Mammary microvascular endothelial cell (primary cell): ENCODE results near the gene SNX32. TPM values are rescaled to one million over a fixed set of nuclear protein-coding genes. Genes with fewer than 3 reads are reported as not detected.

Source experiments
- total RNA-seq: library from RNA; depleted of rRNA; stranded (reverse); fragments of >200 nt; gene quantifications from 2 replicates; pipeline ENCODE4 v1.2.3, GENCODE V29; 2015

Gene SNX32
- not detected in 2 replicates for total RNA-seq

DNA sequence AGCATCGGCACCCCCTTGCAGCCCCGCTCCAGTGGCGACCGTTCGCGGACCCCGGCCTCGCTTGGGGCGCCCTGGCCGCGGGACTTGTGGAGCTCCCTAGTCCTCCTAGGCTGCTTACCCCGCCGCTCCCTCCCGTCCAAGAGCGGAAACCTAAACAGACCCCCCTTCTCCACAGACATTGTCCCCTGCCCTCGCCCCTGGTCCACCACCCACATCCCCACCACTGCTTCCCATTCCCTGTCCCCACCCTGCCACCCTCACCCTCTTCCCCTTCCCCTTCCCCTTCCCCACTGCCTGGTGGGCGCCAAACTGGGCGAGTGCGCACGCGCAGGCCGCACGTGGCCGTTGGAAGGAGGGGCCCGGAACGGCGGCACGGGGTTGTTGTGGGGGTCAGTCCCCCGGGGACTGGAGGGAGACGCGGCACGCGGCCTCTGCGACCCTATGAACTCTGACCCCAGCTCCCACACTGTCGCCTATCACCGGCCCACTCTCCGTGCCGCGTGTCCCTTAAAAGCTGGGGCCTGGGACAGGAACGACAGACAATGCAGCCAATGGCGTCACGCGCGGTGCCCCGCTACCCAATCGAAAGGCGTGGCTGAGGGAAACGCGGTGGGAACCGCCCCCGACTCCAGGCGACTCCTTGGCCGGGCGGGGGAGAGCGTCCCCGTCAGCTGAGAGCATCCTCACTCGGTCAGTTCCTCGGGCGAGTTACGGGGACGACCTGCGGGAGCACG lies at the start of gene SNX32:
SNX32 (plus strand) TSS at position 667 of the 734 bp plus-strand sequence. CDS start 103 bp downstream, outside the sequence.

DNA sequence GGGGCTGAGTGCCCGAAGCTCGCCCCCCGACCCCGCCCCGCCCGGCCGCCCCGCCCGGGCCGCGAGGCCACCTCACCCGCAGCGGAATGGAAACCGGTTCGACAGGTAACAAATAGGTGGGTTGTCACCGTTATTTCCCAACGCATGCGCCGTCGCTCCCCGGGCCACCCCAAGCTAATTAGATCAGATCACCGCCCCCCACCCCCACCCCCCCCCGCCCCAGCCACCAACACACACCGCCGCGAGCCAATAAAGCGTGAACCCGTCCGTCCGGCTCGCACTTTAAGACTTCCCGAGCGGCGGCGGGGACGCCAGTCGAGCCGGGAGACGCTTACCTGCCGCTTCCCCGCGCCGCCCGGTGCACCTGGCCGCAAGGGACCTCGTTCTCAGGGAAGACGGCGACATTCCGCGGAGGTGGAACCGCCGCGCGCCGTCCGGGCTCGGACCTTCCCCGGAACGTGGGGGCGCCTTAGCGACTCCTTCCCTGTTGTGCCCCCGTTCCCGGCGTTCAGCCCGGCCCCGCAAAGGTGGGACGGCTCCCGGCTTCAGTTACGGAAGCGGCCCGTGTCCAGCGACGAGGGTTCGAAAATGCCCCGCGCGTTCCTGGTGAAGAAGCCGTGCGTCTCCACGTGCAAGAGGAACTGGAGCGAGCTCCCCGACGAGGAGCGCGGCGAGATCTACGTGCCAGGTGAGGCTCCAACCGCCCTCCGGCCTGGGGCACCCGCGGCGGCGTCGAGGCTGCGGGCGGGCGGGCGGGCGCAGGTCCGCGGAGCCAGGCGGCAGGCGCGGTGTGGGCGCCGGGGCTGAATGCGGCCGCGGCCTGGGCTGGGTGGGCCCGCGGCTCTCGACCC lies 46.8 kb upstream of the SNX32 start, which contains the start of gene OVOL1:
OVOL1 (plus strand) TSS at position 278 of the 851 bp plus-strand sequence; CDS start at position 589, 311 bp downstream.

DNA sequence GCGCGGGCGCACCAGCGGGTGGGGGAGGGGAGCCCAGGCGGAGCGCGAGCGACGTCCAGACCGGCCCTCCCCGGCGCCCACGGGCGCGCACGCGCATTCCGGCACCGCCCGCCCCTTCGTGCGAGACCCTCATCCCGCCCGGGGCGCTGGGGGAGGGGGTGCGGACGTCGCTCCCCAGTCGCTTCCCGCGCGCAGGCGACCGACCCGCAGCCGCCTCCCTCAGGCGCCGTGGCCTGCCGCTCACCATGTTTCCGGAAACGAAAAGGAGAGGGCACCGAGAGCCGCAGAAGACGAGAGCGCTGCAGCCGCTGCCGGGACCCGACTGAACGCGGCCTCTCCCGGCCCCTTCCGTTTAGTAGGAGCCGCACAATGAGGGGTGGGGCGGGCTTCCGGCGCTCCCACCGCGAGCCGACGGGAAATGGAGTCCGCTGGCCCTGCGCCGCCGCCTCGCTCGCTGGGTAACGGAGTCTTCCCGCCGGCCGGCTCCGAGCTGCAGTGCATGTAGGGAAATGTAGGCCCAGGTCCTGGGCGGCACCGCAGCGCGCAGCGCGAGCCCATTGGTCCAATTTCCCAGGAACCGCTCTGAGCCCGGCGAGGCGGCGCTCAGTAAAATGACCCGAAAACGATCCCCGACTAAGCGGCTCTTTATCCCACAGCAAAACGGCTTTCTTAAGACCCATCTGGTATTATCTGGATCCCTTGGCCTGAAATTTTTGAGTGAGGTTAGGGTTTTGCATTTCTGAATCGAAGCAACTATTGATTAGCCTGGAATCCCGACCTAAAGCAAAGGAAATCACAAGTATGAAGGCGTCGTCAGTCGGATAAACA lies 24.3 kb downstream of the SNX32 start, which contains the start of gene CFL1:
CFL1 (minus strand) TSS at position 328 of the 828 bp plus-strand sequence; CDS start at position 247, 81 bp downstream.

DNA sequence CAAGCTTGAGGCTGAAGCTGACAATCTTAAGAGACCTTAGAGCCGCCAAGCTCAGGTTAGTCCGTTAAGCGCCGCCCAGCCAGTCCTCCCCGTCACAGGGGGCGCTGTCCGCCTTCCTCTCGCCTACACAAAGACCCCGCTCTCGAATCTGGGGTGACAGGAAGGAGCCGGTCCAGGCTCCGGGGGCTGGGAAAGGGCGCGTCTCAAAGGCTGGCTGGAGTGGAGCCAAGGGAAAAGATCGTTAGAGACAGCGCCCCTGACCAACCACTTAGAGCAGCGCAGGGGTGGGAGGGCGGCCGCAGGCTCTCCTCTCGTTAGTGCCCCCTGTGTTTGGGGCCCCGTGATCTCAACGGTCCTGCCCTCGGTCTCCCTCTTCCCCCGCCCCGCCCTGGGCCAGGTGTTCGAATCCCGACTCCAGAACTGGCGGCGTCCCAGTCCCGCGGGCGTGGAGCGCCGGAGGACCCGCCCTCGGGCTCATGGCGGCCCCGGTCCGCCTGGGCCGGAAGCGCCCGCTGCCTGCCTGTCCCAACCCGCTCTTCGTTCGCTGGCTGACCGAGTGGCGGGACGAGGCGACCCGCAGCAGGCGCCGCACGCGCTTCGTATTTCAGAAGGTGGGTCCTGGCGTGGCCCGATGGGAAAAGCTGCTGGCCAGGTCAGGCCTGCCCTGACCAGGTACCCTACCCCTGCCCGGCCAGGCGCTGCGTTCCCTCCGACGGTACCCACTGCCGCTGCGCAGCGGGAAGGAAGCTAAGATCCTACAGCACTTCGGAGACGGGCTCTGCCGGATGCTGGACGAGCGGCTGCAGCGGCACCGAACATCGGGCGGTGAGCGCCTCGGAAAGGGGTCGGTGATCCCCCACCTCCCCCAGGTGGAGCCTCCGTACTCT lies 26.8 kb downstream of the SNX32 start, which contains the start of gene MUS81:
MUS81 (plus strand) TSS at position 156 of the 887 bp plus-strand sequence; CDS start at position 477, 321 bp downstream.

DNA sequence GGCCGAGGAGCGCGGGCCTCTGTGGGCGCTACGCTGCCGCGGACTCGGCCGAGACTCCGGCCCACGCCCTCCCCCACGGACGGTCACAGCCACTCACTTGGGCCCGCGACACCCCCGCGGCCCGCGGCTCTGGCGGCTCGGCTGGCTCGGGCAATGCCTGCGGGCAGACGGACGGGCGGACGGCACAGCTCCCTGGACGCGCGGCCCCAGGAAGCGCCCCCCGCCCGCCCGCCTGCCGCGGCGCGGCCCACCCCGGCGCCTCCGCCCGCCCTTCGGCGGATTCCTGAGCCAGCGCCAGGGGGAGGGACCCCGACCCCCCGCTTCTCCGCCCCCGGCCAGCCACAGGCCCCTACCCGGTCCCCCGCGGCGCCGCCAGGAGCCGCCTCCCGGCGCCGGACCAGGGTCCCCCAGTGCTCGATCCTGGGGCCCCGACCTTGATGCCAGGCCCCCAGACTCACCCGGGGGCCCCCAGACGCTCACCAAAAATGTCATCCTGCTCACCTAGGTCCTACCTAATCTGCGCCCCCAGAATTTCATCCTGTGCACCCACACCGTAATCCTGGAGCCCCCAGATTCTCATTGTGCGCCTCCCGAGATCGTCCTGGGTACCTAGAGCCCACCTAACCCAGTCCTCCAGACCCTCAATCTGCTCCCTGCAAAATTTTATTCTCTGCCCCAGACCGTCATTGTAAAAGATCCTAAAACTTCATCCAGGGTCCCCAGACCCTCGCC lies 39.0 kb downstream of the SNX32 start, which contains the start of gene EFEMP2:
EFEMP2 (minus strand) TSS at position 215 of the 732 bp plus-strand sequence. CDS start 446 bp downstream, outside the sequence.

DNA sequence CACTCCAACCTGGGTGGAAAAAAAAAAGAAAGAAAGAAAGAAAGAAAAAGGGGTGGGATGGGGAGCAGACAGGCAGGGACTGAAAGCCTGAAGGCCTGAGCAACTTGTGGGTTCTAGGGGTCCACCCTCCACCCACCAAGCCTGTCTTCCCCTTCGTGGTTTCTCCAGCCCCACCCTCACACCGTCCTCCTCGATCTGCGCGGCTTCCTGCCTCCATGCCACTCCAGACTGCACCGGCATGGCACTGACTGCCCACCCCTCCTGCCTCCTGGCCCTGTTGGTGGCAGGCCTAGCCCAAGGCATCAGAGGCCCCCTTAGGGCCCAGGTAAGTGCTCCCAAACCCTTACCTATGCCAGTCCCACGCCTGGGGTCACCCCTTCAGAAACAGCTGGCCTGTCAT lies 45.9 kb downstream of the SNX32 start, which contains the start of gene CTSW:
CTSW (plus strand) TSS at position 221 of the 400 bp plus-strand sequence; CDS start at position 239, 18 bp downstream.

DNA sequence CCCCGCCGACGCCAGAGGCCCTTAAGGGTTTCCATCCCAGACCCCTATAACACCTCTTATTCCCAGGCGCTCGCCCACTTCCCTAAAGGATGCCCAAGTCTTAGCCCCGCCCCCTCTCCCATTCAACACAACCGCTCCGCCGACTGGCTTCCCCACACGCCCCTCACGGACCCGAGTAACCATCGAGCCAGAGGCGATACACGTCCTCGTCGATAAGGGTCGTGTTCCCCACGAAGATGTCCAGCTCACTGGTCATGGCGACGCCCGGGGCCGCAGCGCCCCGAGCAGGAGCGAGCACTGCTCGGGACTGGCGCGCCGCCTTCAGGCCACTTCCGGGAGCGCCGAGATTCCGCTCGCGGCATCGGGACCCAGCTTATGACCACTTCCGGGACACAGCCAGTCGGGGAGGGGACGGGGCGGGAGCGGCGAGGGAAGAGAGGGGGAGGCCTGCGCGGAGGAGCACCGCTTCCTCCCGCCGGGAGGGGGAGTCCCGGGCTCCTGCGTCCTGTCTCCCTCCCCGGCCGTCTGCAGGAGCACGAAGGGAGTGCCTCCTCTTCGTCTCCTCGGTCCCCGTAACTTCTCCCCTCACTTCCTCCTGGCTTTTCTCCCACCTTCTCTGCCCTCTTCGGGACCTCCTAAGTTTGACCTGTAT lies 54.5 kb downstream of the SNX32 start, which contains the start of gene FIBP:
FIBP (minus strand) TSS at position 309 of the 652 bp plus-strand sequence; CDS start at position 256, 53 bp downstream.

DNA sequence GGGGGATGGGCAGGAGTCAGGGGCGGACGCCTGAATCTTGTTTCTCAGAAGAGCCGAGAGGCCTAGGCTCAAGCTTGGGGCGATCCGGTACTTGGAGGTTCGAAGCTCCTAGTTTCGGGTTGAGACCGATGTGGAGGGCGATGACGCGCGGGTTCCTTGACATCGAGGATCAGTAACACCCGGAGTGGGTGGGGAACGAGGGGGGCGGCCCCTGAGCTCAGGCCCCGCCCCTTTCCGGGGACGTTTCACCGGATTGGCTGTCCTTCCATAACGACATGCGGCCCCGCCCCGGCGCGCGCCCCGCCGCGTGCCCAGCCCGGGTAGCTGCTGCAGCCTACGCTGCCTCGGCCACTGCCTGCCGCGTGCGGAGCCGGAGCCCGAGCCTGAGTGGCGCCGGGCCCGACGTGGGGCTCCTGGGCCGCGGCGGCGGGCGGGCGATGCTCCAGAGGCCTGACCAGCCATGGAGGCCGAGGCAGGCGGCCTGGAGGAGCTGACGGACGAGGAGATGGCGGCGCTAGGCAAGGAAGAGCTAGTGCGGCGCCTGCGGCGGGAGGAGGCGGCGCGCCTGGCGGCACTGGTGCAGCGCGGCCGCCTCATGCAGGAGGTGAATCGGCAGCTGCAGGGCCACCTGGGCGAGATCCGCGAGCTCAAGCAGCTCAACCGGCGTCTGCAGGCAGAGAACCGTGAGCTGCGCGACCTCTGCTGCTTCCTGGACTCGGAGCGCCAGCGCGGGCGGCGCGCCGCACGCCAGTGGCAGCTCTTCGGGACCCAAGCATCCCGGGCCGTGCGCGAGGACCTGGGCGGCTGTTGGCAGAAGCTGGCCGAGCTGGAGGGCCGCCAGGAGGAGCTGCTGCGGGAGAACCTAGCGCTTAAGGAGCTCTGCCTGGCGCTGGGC lies 56.8 kb downstream of the SNX32 start, which contains the start of gene CCDC85B:
CCDC85B (plus strand) TSS at position 350 of the 895 bp plus-strand sequence; CDS start at position 461, 111 bp downstream.

DNA sequence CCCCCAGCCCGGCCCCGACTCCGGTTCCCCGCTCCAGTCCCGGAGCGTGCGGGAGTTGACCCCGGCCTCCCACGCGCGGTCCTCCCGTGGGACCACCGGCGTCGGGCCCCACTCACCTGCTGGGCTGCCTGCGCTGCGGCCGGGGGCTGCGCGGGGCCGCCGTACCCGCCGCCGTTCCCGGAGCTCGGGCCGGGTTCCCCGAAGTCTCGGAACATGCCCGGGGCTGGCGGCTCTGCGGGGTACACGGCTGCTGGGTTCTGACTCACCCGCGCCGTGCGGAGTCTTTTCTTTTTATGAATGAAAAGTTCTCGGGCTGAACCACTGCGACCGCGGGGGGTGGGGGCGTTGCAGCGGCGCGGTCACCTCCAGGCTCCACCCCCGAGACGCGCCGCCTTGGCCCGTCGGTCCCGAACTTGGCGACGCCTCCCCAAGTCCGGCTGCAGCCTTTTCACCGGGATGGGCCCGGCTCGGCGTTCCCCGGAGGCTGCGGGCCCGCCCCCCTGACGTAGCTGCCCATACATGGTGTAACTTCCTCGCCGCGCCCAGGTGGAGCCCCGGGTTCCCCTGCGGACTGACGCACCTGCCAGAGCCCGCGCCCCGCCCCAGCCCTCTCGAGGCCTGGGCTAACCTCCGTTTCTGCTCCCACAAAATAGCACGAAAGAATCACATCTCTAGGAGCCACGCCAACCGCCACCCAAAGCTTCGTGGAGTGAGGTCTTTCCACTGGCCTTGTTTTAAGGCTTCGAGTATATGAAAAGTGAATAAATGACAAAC lies 66.5 kb downstream of the SNX32 start, which contains the start of gene FOSL1:
FOSL1 (minus strand) TSS at position 264 of the 774 bp plus-strand sequence; CDS start at position 215, 49 bp downstream.

Other genes starting within 250 kb of the SNX32 start
- gene KCNK7, start 238.2 kb upstream of the SNX32 start, total RNA-seq, result 0.27 TPM in 1 of 2 replicates, not detected in the other
- 122 and 126 TPM in 2 replicates for gene MAP3K11, start 219.7 kb upstream of the SNX32 start, total RNA-seq
- 40.7 and 41.1 TPM in 2 replicates for gene PCNX3, start 218.2 kb upstream of the SNX32 start, total RNA-seq
- 61.1 and 68.3 TPM in 2 replicates for gene SIPA1, start 195.9 kb upstream of the SNX32 start, total RNA-seq
- gene RELA, start 171.0 kb upstream of the SNX32 start, total RNA-seq, result 63.1 and 67.4 TPM in 2 replicates
- 42.8 and 56.6 TPM in 2 replicates for gene KAT5, start 121.7 kb upstream of the SNX32 start, total RNA-seq
- gene RNASEH2C, start 113.2 kb upstream of the SNX32 start, total RNA-seq, result 92.3 and 93.2 TPM in 2 replicates
- 10.8 and 11.3 TPM in 2 replicates for gene AP5B1, start 53.0 kb upstream of the SNX32 start, total RNA-seq
- gene OVOL1, start 46.9 kb upstream of the SNX32 start, total RNA-seq, result not detected in 2 replicates
- 2,226 and 2,249 TPM in 2 replicates for gene CFL1, start 24.2 kb downstream of the SNX32 start, total RNA-seq
- gene MUS81, start 26.5 kb downstream of the SNX32 start, total RNA-seq, result 35.0 and 40.1 TPM in 2 replicates
- gene EFEMP2, start 38.8 kb downstream of the SNX32 start, total RNA-seq, result 29.5 and 33.7 TPM in 2 replicates
- gene CTSW, start 45.9 kb downstream of the SNX32 start, total RNA-seq, result 0.20 TPM in 1 of 2 replicates, not detected in the other
- 95.7 and 125 TPM in 2 replicates for gene FIBP, start 54.5 kb downstream of the SNX32 start, total RNA-seq
- gene CCDC85B, start 56.7 kb downstream of the SNX32 start, total RNA-seq, result 258 and 273 TPM in 2 replicates
- 125 and 127 TPM in 2 replicates for gene FOSL1, start 66.4 kb downstream of the SNX32 start, total RNA-seq
- 18.9 and 19.7 TPM in 2 replicates for gene C11orf68, start 85.1 kb downstream of the SNX32 start, total RNA-seq
- 209 and 235 TPM in 2 replicates for gene DRAP1, start 85.5 kb downstream of the SNX32 start, total RNA-seq
- gene TSGA10IP, start 111.5 kb downstream of the SNX32 start, total RNA-seq, result not detected in 2 replicates
- gene SART1, start 127.8 kb downstream of the SNX32 start, total RNA-seq, result 32.7 and 43.3 TPM in 2 replicates
- gene EIF1AD, start 168.2 kb downstream of the SNX32 start, total RNA-seq, result 27.2 and 38.1 TPM in 2 replicates
- gene BANF1, start 168.5 kb downstream of the SNX32 start, total RNA-seq, result 109 and 139 TPM in 2 replicates
- gene CST6, start 178.0 kb downstream of the SNX32 start, total RNA-seq, result 0.20 and 0.25 TPM in 2 replicates
- 0.47 TPM in 1 of 2 replicates, not detected in the other for gene CATSPER1, start 192.5 kb downstream of the SNX32 start, total RNA-seq
- not detected in 2 replicates for gene GAL3ST3, start 215.2 kb downstream of the SNX32 start, total RNA-seq
- gene SF3B2, start 218.4 kb downstream of the SNX32 start, total RNA-seq, result 130 and 155 TPM in 2 replicates
- 18.0 and 19.3 TPM in 2 replicates for gene PACS1, start 236.3 kb downstream of the SNX32 start, total RNA-seq